ENCODE results near the gene DUSP15. TPM values are rescaled to one million over a fixed set of nuclear protein-coding genes. Genes with fewer than 3 reads are reported as not detected.
A peak's percentile ranks its signal among the peaks of the same experiment; 100 is the strongest.
"Not testable (repeated sequence)": the region's sequence is repeated elsewhere in the genome, so short reads cannot be mapped to it uniquely, and the experiment has no call there.

Gene DUSP15
- total RNA-seq, 1 experiment from 2014 or later: not detected

DNA sequence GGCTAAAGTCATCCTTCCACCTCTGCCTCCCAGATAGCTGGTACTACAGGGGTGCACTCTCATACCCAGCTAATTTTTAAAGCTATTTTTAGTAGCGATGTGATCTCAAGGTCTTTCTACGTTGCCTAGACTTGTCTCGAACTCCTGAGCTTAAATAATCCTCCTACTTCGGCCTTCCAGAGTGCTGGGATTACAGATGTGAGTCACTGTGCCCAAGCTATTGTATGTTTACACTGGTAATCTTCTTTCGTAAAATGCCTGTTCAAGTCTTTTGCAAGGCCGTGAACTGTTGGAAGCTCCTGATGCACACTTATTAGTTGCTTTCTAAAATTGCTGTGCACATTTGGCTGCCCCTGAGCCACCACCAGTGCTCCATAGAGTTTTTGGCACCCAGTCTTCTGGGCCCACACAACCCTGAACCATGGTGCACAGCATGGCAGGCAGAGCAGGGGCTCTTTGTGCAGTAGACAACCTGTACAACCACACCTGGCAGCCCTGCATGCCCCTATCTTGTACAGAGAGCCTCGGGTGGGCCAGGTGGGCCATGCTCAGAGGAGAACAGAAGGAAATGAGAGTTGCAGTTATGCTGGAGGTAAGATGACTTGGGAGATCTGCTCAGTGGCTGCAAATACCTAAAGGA, 48.3 kb upstream of the DUSP15 start:
- H3K9ac ChIP-seq (ENCODE audit: low read length): no peak overlapping the region
- no peaks in the 10 kb centered on the region for H4K20me1 ChIP-seq (ENCODE audit: low read length)
- TF ChIP-seq, protein P1, sequence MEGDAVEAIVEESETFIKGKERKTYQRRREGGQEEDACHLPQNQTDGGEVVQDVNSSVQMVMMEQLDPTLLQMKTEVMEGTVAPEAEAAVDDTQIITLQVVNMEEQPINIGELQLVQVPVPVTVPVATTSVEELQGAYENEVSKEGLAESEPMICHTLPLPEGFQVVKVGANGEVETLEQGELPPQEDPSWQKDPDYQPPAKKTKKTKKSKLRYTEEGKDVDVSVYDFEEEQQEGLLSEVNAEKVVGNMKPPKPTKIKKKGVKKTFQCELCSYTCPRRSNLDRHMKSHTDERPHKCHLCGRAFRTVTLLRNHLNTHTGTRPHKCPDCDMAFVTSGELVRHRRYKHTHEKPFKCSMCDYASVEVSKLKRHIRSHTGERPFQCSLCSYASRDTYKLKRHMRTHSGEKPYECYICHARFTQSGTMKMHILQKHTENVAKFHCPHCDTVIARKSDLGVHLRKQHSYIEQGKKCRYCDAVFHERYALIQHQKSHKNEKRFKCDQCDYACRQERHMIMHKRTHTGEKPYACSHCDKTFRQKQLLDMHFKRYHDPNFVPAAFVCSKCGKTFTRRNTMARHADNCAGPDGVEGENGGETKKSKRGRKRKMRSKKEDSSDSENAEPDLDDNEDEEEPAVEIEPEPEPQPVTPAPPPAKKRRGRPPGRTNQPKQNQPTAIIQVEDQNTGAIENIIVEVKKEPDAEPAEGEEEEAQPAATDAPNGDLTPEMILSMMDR (conservative IDR thresholded peaks at IDR 0.05; ENCODE audit: low read depth, low read length): no peak
- TF ChIP-seq EZH2 (IDR thresholded peaks at IDR 0.05; ENCODE audit: low read length, unreplicated experiment): no peak
- no peak for TF ChIP-seq EZH2phosphoT487 (IDR thresholded peaks at IDR 0.05; ENCODE audit: borderline replicate concordance, low read length)
- H3K79me2 ChIP-seq (ENCODE audit: low read length): no peaks in the 10 kb centered on the region
- ATAC-seq: no peak
- H3K27ac ChIP-seq (ENCODE audit: low read length): no peak overlapping the region
- no peak overlapping the region for H3K4me2 ChIP-seq (ENCODE audit: low read length)
- no peaks in the 10 kb centered on the region for H3K4me1 ChIP-seq (ENCODE audit: insufficient read depth, low read length)
- POLR2A ChIA-PET (ENCODE audit: unreplicated experiment): no interaction called here
- DNase-seq: peak; percentile 6
- H3K36me3 ChIP-seq (ENCODE audit: low read depth, low read length): no peaks in the 10 kb centered on the region
- peaks cover 20% of the 10 kb centered on the region for H3K27me3 ChIP-seq (ENCODE audit: low read length)
- CTCF ChIA-PET: interaction anchor here (0.6 kb wide), 1 partner anchor 72 kb away, joined by 3 read pairs; no protein-coding TSS in a partner anchor
- intact Hi-C loops (cut with micrococcal nuclease): no loop called here
- no peak overlapping the region for H3K4me3 ChIP-seq (ENCODE audit: low read length)
- H3K9me3 ChIP-seq (ENCODE audit: low read length): no peaks in the 10 kb centered on the region
- no peak overlapping the region for H2AFZ ChIP-seq (ENCODE audit: low read length)
- H3K9me2 ChIP-seq (replicated peaks; ENCODE audit: low read length): no peaks in the 10 kb centered on the region
- H3F3A ChIP-seq (ENCODE audit: low read length, unreplicated experiment): no peaks in the 10 kb centered on the region
- no TSS peak for BruUV-seq (replicated peaks)

DNA sequence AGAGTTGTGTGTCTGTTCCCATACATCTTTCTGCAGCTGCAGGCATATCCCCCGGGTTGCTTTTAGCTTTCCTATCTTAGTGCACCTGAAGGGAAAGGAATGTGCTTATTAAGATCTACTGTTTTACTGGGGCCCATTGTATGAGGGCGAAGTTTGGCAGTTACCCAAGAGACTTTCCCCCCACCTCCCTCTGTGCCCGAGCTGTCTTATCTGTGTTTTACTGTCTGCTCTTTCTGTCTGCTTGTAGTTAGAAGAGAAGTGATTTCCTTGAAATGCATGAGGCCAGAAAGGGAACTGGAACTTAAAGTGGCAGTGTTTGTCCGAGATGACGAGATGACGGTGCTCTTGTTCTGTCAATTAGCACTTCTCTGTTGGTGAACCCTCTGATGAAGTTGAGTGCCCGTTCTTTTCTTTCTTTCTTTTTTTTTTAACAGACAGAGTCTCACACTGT, 47.7 kb upstream of the DUSP15 start:
- BruUV-seq (replicated peaks); ATAC-seq; POLR2A ChIA-PET (ENCODE audit: unreplicated experiment): not testable (repeated sequence)

DNA sequence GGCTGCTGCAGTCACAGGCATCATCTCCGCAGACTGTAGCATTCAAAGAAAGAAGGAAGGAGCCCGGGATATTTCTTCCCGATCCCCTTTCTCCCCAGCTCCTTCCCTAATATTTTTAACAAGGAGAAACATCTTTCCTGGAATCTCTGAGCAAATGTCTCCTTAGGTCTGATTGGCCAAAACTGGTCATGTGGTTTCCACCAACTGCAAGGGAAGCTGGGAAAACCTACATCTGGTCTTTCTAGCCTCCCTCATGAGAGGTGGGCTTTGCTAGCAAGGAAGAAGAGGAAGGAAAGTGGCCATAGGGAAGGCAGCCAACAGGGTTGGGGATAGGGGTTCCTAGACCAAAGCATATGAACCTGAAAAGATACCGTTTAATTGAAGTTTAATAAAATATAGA, 46.4 kb upstream of the DUSP15 start:
- H3K9me2 ChIP-seq (replicated peaks; ENCODE audit: low read length): no peaks in the 10 kb centered on the region
- no peaks in the 10 kb centered on the region for H3K9me3 ChIP-seq (ENCODE audit: low read length)
- no peaks in the 10 kb centered on the region for H3F3A ChIP-seq (ENCODE audit: low read length, unreplicated experiment)
- no peaks in the 10 kb centered on the region for H4K20me1 ChIP-seq (ENCODE audit: low read length)
- no TSS peak for BruUV-seq (replicated peaks)
- H3K79me2 ChIP-seq (ENCODE audit: low read length): no peaks in the 10 kb centered on the region
- peaks cover 20% of the 10 kb centered on the region for H3K27me3 ChIP-seq (ENCODE audit: low read length)
- H3K9ac ChIP-seq (ENCODE audit: low read length): no peak overlapping the region
- ChIA-PET CTCF (no interaction called here), POLR2A (ENCODE audit: unreplicated experiment) (no interaction called here)
- DNase-seq (no peak), ATAC-seq (no peak)
- H2AFZ ChIP-seq (ENCODE audit: low read length): no peak overlapping the region
- intact Hi-C loops (cut with micrococcal nuclease): no loop called here
- TF ChIP-seq EZH2phosphoT487 (IDR thresholded peaks at IDR 0.05; ENCODE audit: borderline replicate concordance, low read length) (no peak), EZH2 (IDR thresholded peaks at IDR 0.05; ENCODE audit: low read length, unreplicated experiment) (no peak)
- H3K4me1 ChIP-seq (ENCODE audit: insufficient read depth, low read length): no peaks in the 10 kb centered on the region
- H3K36me3 ChIP-seq (ENCODE audit: low read depth, low read length): no peaks in the 10 kb centered on the region
- H3K27ac ChIP-seq (ENCODE audit: low read length): no peak overlapping the region
- no peak overlapping the region for H3K4me2 ChIP-seq (ENCODE audit: low read length)
- no peak overlapping the region for H3K4me3 ChIP-seq (ENCODE audit: low read length)

More for the DNA sequence above, 47.7 kb upstream of the DUSP15 start:
- H3K4me2 ChIP-seq (ENCODE audit: low read length); H3K4me3 ChIP-seq (ENCODE audit: low read length); intact Hi-C loops (cut with micrococcal nuclease); H3K4me1 ChIP-seq (ENCODE audit: insufficient read depth, low read length); H3K9me2 ChIP-seq (replicated peaks; ENCODE audit: low read length); H3F3A ChIP-seq (ENCODE audit: low read length, unreplicated experiment); CTCF ChIA-PET; H2AFZ ChIP-seq (ENCODE audit: low read length); H3K36me3 ChIP-seq (ENCODE audit: low read depth, low read length); DNase-seq; H4K20me1 ChIP-seq (ENCODE audit: low read length); H3K9ac ChIP-seq (ENCODE audit: low read length); H3K27ac ChIP-seq (ENCODE audit: low read length); H3K79me2 ChIP-seq (ENCODE audit: low read length); H3K9me3 ChIP-seq (ENCODE audit: low read length): not testable (repeated sequence)
- H3K27me3 ChIP-seq (ENCODE audit: low read length): peaks cover 20% of the 10 kb centered on the region
